Liver (tissue), 9 donors: ENCODE results near the gene CPT1A. TPM values are rescaled to one million over a fixed set of nuclear protein-coding genes. Genes with fewer than 3 reads are reported as not detected.

ENCODE experiments used
- DNase-seq: peaks from one replicate; pipeline ENCODE4 v3.0.0-alpha.2; 2017; ENCODE audit warnings: low spot score
- H3K27ac ChIP-seq, 2 donors: one replicate each; pipeline ENCODE4 v1.7.0; 2013; ENCODE audit warnings: inconsistent platforms in 2 of 2, low read length in 2 of 2, control low read depth in 1 of 2, low read depth in 1 of 2, mild to moderate bottlenecking in 1 of 2
- H3K27me3 ChIP-seq, 4 donors: one replicate each; pipeline versions ENCODE4 v1.6.1 to v1.7.0; 2013; ENCODE audit warnings: low read length in 3 of 4, inconsistent platforms in 1 of 4, mild to moderate bottlenecking in 1 of 4, moderate library complexity in 1 of 4; ENCODE audit not compliant: control insufficient read depth in 4 of 4, insufficient read depth in 4 of 4
- H3K36me3 ChIP-seq, 4 donors: one replicate each; pipeline versions ENCODE4 v1.6.1 to v1.7.0; 2013; ENCODE audit warnings: low read length in 3 of 4, mild to moderate bottlenecking in 3 of 4, low read depth in 1 of 4, moderate library complexity in 1 of 4; ENCODE audit not compliant: control insufficient read depth in 4 of 4, insufficient read depth in 3 of 4
- H3K4me1 ChIP-seq, 4 donors: one replicate each; pipeline versions ENCODE4 v1.6.1 to v1.7.0; 2013; ENCODE audit warnings: low read length in 3 of 4, mild to moderate bottlenecking in 3 of 4, moderate library complexity in 1 of 4; ENCODE audit not compliant: control insufficient read depth in 4 of 4, insufficient read depth in 4 of 4
- H3K4me3 ChIP-seq, 3 donors: one replicate each; pipeline versions ENCODE4 v1.6.1 to v1.7.0; 2013; ENCODE audit warnings: low read length in 3 of 3, control low read depth in 1 of 3, low read depth in 1 of 3, mild to moderate bottlenecking in 1 of 3
- H3K9ac ChIP-seq, 2 donors: one replicate each; pipeline ENCODE4 v1.7.0; 2013; ENCODE audit warnings: low read length in 2 of 2, mild to moderate bottlenecking in 2 of 2, moderate library complexity in 2 of 2, control low read depth in 1 of 2, low read depth in 1 of 2
- H3K9me3 ChIP-seq, 4 donors: one replicate each; pipeline versions ENCODE4 v1.6.1 to v1.7.0; 2013; ENCODE audit warnings: low read length in 3 of 4; ENCODE audit not compliant: control insufficient read depth in 4 of 4
- EGR1 ChIP-seq, 2 donors: IDR thresholded peaks; 2 replicates each; pipeline ENCODE4 v1.6.1; 2016 to 2018; ENCODE audit warnings: antibody characterized with exemption in 2 of 2, low read depth in 2 of 2
- FOXA1 ChIP-seq: IDR thresholded peaks from 2 replicates; pipeline ENCODE4 v1.6.1; 2016; ENCODE audit warnings: antibody characterized with exemption
- FOXA2 ChIP-seq: IDR thresholded peaks from 2 replicates; pipeline ENCODE4 v1.6.1; 2016; ENCODE audit warnings: antibody characterized with exemption
- GABPA ChIP-seq, 2 donors: IDR thresholded peaks in 1 of 2; conservative IDR thresholded peaks in 1 of 2; 2 replicates each; pipeline ENCODE4 v1.6.1; 2016; ENCODE audit warnings: antibody characterized with exemption in 2 of 2, mild to moderate bottlenecking in 1 of 2, moderate library complexity in 1 of 2
- HNF4A ChIP-seq, 2 donors: conservative IDR thresholded peaks; 2 replicates each; pipeline ENCODE4 v1.6.1; 2016; ENCODE audit warnings: antibody characterized with exemption in 2 of 2, mild to moderate bottlenecking in 2 of 2
- HNF4G ChIP-seq: IDR thresholded peaks from 2 replicates; pipeline ENCODE4 v1.6.1; 2016; ENCODE audit warnings: antibody characterized with exemption
- JUND ChIP-seq, 2 donors: IDR thresholded peaks; 2 replicates each; pipeline ENCODE4 v1.6.1; 2016; ENCODE audit warnings: antibody characterized with exemption in 2 of 2
- NR2F2 ChIP-seq: IDR thresholded peaks from 2 replicates; pipeline ENCODE4 v1.6.1; 2016; ENCODE audit warnings: antibody characterized with exemption
- RAD21 ChIP-seq, 2 donors: IDR thresholded peaks; 2 replicates each; pipeline ENCODE4 v1.6.1; 2016; ENCODE audit warnings: antibody characterized with exemption in 2 of 2, mild to moderate bottlenecking in 2 of 2
- SP1 ChIP-seq: IDR thresholded peaks from 2 replicates; pipeline ENCODE4 v1.6.1; 2018; ENCODE audit warnings: antibody characterized with exemption, mild to moderate bottlenecking
- TAF1 ChIP-seq: conservative IDR thresholded peaks from 2 replicates; pipeline ENCODE4 v1.6.1; 2016; ENCODE audit warnings: antibody characterized with exemption, mild to moderate bottlenecking
- YY1 ChIP-seq: IDR thresholded peaks from 2 replicates; pipeline ENCODE4 v1.6.1; 2016; ENCODE audit warnings: antibody characterized with exemption, mild to moderate bottlenecking
- WGBS: extraction: QIAGEN DNeasy Blood & Tissue Kit; methylation state at CpG from one replicate; pipeline ENCODE4 v1.1.7; 2013; 5-methylcytosine and 5-hydroxymethylcytosine counted together
- polyA plus RNA-seq, 2 donors: library from polyadenylated mRNA; stranded (reverse) in 1 of 2; unstranded in 1 of 2; fragments of 200-250 nt in 1 of 2; fragments of >200 nt in 1 of 2; fragmentation: Nextera tagmentation in 1 of 2; extraction: Ambion mirVana in 1 of 2; gene quantifications; one replicate each; pipeline versions ENCODE4 v1.2.1 to v1.2.3, GENCODE V29; 2013 to 2015
- total RNA-seq, 2 donors: library from RNA; depleted of rRNA; stranded (reverse); fragments of >200 nt; gene quantifications; one replicate each; pipeline ENCODE4 v1.2.3, GENCODE V29; 2014
- TF ChIP-seq, protein P1 (sequence below): IDR thresholded peaks from 2 replicates; pipeline ENCODE4 v1.6.1; 2016; ENCODE audit warnings: antibody characterized with exemption
- TF ChIP-seq, protein P2 (sequence below): IDR thresholded peaks from 2 replicates; pipeline ENCODE4 v1.6.1; 2016; ENCODE audit warnings: antibody characterized with exemption
- TF ChIP-seq, protein P3 (sequence below): IDR thresholded peaks from 2 replicates; pipeline ENCODE4 v1.6.1; 2016; ENCODE audit warnings: antibody characterized with exemption, mild to moderate bottlenecking
- TF ChIP-seq, protein P4 (sequence below): IDR thresholded peaks from 2 replicates; pipeline ENCODE4 v1.6.1; 2016; ENCODE audit warnings: antibody characterized with exemption
- donor health status: healthy.
- donor health status: healthy.
- donor health status: healthy.
- donor health status: healthy.
- donor health status: healthy.

The CPT1A gene
- total and polyA plus RNA-seq, 4 donors: 17.2 to 232 (median 61.0) TPM

DNA sequence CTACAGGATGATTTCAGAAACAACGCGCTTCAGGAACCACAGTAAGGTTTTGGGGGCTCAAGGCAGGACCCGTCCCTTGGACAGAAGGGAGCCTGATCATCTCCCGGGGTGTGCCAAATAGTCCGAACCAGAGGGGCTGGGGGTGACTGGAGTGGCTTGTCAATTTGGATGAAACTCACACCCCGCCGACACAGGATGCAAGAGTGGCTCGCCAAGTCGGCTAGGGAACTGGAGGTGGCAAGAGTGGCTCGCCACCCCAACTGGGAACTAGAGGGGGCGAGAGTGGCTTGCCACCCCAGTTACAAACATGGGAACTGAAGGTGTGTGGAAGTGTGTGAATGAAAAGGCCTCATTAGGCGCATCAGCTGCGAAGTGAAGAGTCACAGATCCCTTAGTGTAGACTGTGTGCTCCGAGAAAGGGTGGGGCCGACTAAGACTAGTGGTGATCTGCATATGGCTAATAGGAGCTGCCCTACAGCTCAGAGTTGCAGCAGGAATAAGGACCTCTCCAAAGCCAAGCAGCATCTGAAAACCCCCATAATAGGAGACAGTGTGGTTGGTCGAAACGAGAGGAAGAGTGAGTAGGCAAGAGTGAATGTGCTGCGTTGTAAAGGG, 26.6 kb upstream of the CPT1A start:
- Histone ChIP-seq H3K9me3 (peaks cover 0 to 7% (median 1%) of the 10 kb centered on the region in 4 donors), H3K27ac (no peak overlapping the region), H3K4me1 (peaks cover 0 to 5% (median 2%) of the 10 kb centered on the region in 4 donors), H3K36me3 (no peaks in the 10 kb centered on the region), H3K9ac (no peak overlapping the region), H3K27me3 (no peaks in the 10 kb centered on the region), H3K4me3 (no peak overlapping the region)
- 95% methylated on average over 18 of the region's 18 CpGs for WGBS
- TF ChIP-seq EGR1 (IDR thresholded peaks at IDR 0.05; ENCODE audit: low read depth in 2 of 2) (no peak), HNF4G (no peak), JUND (IDR thresholded peaks at IDR 0.05) (no peak)
- no peak for DNase-seq

DNA sequence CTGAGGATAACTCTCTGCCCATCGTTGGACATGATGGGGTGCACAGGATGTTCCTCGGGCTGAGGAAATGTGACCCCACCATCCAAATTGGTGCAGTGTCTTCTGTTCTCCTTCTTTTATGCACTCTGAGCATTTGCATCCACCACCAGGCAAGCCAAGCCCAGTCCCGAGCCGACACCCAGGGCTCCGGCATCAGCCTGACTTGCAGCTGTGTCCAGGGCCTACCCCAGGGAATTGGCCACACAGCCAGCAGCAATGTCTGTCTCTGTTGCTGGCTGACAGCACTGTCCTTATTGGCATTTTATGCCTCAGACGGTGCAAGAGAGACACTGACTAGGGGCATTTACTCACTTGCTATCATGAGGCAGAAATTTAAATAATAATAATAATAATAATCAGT, 25.4 kb upstream of the CPT1A start:
- no peak overlapping the region for H3K27ac ChIP-seq
- no peak for DNase-seq
- peaks cover 0 to 4% (median 1%) of the 10 kb centered on the region in 4 donors for H3K4me1 ChIP-seq
- 90% methylated on average over 6 of the region's 6 CpGs for WGBS
- TF ChIP-seq NR2F2: no peak
- TF ChIP-seq RAD21 (IDR thresholded peaks at IDR 0.05): no peak
- no peak for TF ChIP-seq FOXA1
- TF ChIP-seq, protein P1, sequence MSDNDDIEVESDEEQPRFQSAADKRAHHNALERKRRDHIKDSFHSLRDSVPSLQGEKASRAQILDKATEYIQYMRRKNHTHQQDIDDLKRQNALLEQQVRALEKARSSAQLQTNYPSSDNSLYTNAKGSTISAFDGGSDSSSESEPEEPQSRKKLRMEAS: no peak
- TF ChIP-seq, protein P2, sequence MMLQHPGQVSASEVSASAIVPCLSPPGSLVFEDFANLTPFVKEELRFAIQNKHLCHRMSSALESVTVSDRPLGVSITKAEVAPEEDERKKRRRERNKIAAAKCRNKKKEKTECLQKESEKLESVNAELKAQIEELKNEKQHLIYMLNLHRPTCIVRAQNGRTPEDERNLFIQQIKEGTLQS: no peak
- TF ChIP-seq, protein P3, sequence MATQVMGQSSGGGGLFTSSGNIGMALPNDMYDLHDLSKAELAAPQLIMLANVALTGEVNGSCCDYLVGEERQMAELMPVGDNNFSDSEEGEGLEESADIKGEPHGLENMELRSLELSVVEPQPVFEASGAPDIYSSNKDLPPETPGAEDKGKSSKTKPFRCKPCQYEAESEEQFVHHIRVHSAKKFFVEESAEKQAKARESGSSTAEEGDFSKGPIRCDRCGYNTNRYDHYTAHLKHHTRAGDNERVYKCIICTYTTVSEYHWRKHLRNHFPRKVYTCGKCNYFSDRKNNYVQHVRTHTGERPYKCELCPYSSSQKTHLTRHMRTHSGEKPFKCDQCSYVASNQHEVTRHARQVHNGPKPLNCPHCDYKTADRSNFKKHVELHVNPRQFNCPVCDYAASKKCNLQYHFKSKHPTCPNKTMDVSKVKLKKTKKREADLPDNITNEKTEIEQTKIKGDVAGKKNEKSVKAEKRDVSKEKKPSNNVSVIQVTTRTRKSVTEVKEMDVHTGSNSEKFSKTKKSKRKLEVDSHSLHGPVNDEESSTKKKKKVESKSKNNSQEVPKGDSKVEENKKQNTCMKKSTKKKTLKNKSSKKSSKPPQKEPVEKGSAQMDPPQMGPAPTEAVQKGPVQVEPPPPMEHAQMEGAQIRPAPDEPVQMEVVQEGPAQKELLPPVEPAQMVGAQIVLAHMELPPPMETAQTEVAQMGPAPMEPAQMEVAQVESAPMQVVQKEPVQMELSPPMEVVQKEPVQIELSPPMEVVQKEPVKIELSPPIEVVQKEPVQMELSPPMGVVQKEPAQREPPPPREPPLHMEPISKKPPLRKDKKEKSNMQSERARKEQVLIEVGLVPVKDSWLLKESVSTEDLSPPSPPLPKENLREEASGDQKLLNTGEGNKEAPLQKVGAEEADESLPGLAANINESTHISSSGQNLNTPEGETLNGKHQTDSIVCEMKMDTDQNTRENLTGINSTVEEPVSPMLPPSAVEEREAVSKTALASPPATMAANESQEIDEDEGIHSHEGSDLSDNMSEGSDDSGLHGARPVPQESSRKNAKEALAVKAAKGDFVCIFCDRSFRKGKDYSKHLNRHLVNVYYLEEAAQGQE: no peak
- no peak for TF ChIP-seq EGR1 (IDR thresholded peaks at IDR 0.05; ENCODE audit: low read depth in 2 of 2)
- no peak for TF ChIP-seq TAF1
- TF ChIP-seq YY1: no peak
- no peak for TF ChIP-seq HNF4A (conservative IDR thresholded peaks at IDR 0.05)
- no peak for TF ChIP-seq GABPA (IDR thresholded peaks at IDR 0.05 in 1 of 2, conservative IDR thresholded peaks at IDR 0.05 in 1 of 2)
- no peak for TF ChIP-seq SP1
- no peak for TF ChIP-seq JUND (IDR thresholded peaks at IDR 0.05)
- H3K36me3 ChIP-seq: no peaks in the 10 kb centered on the region
- H3K4me3 ChIP-seq: no peak overlapping the region
- H3K9me3 ChIP-seq: peaks cover 0 to 7% (median 1%) of the 10 kb centered on the region in 4 donors
- H3K9ac ChIP-seq: no peak overlapping the region
- no peaks in the 10 kb centered on the region for H3K27me3 ChIP-seq

DNA sequence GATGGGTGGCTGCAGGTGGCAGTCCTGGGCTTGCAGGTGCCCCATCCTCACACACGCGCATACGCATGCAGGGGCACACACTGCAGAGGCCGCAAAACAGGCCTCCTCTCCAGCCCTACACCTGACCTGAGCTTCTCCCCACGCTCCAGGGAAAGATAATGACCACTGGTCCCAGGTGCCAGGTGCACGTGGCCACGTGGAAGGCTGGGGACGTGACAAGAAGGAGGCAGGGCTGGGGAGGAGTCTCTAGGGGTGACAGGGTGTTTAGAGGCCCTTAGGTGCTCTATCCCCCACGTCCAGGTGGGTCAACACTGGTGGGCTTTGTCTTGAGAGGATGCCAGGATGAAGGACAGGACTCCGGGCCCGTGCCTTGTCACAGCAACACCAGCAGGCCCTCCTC, 23.5 kb upstream of the CPT1A start:
- Histone ChIP-seq H3K36me3 (no peaks in the 10 kb centered on the region), H3K27ac (no peak overlapping the region), H3K27me3 (no peaks in the 10 kb centered on the region), H3K4me3 (no peak overlapping the region), H3K9me3 (peaks cover 0 to 7% (median 1%) of the 10 kb centered on the region in 4 donors), H3K4me1 (peaks cover 0 to 4% (median 1%) of the 10 kb centered on the region in 4 donors), H3K9ac (no peak overlapping the region)
- WGBS: 94% methylated on average over 11 of the region's 11 CpGs
- DNase-seq: no peak
- TF ChIP-seq GABPA (IDR thresholded peaks at IDR 0.05 in 1 of 2, conservative IDR thresholded peaks at IDR 0.05 in 1 of 2) (no peak), EGR1 (IDR thresholded peaks at IDR 0.05; ENCODE audit: low read depth in 2 of 2) (no peak), HNF4A (conservative IDR thresholded peaks at IDR 0.05) (no peak), FOXA2 (no peak), YY1 (no peak), SP1 (no peak), RAD21 (IDR thresholded peaks at IDR 0.05) (no peak), TAF1 (no peak), FOXA1 (no peak)
- TF ChIP-seq, protein P2: no peak
- TF ChIP-seq, protein P4, sequence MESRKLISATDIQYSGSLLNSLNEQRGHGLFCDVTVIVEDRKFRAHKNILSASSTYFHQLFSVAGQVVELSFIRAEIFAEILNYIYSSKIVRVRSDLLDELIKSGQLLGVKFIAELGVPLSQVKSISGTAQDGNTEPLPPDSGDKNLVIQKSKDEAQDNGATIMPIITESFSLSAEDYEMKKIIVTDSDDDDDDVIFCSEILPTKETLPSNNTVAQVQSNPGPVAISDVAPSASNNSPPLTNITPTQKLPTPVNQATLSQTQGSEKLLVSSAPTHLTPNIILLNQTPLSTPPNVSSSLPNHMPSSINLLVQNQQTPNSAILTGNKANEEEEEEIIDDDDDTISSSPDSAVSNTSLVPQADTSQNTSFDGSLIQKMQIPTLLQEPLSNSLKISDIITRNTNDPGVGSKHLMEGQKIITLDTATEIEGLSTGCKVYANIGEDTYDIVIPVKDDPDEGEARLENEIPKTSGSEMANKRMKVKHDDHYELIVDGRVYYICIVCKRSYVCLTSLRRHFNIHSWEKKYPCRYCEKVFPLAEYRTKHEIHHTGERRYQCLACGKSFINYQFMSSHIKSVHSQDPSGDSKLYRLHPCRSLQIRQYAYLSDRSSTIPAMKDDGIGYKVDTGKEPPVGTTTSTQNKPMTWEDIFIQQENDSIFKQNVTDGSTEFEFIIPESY: no peak
- TF ChIP-seq, protein P3: no peak
- TF ChIP-seq, protein P1: no peak
